Measurements from ENCODE around the gene FUT4.

DNA sequence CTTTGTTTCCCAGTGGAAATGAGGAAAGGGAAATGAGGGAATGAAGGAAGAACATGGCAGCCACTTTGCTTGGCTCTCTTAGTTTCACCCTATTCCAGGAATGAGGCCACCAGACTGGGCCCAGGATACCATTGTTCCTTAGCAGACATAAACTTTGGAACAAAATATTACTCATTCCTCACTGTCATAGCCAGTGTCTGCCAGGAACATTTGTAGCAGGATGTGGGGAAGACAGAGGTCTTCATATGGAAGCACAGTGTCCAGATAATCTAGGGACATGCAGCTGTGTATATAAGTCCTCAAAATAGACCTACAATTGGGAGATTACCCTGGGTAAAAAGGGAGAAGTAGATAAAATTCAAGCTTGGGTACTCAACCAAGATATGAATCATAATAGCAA, 15.2 kb upstream of the FUT4 start:
- TF ChIP-seq CTCF (IDR thresholded peaks at IDR 0.05) (no peak), ZFX (IDR thresholded peaks at IDR 0.05; ENCODE audit: borderline replicate concordance) (no peak)
